H1 (cell line): ENCODE measurements around the gene MRTFA. TPM values are rescaled to one million over a fixed set of nuclear protein-coding genes. Genes with fewer than 3 reads are reported as not detected.

Source experiments
- ASH2L ChIP-seq: fragments of 200-600, 300-600 bp; sonication (generic); IDR thresholded peaks from one replicate; pipeline ENCODE4 v1.7.1; 2017; ENCODE audit warnings: low read length
- ATF2 ChIP-seq: IDR thresholded peaks from 2 replicates; pipeline ENCODE4 v1.6.1; 2012; ENCODE audit warnings: low read length, inconsistent platforms
- E2F6 ChIP-seq: IDR thresholded peaks from 2 replicates; pipeline ENCODE4 v1.6.1; 2012; ENCODE audit warnings: inconsistent platforms
- MAFK ChIP-seq: IDR thresholded peaks from 2 replicates; pipeline ENCODE4 v1.6.1; 2012; ENCODE audit warnings: low read depth, mild to moderate bottlenecking, improper control_type of control experiment, low read length
- SIX5 ChIP-seq: IDR thresholded peaks from 2 replicates; pipeline ENCODE4 v1.6.1; 2011; ENCODE audit warnings: mild to moderate bottlenecking, low read depth, low read length
- SP1 ChIP-seq: IDR thresholded peaks from 2 replicates; pipeline ENCODE4 v1.6.1; 2011; ENCODE audit warnings: low read depth, low read length
- TCF12 ChIP-seq: IDR thresholded peaks from 2 replicates; pipeline ENCODE4 v1.6.1; 2011; ENCODE audit warnings: low read depth, mild to moderate bottlenecking, low read length
- polyA plus RNA-seq, 7 experiments: library from polyadenylated mRNA; depleted of rRNA in 3 of 7; stranded (reverse) in 5 of 7; unstranded in 2 of 7; fragments of >200 nt in 5 of 7; fragments of 200-250 nt in 2 of 7; gene quantifications; 1 replicate in 5 of 7; 2 replicates in 1 of 7; 4 replicates in 1 of 7; pipeline versions ENCODE4 v1.2.1 to v1.2.3, GENCODE V29; 2011 to 2013; ENCODE audit warnings: missing spikeins in 2 of 7, mixed read lengths in 2 of 7
- total RNA-seq: library from RNA; stranded (reverse); fragmentation: NEBNext Ultra II Directional; extraction: Animal tissue kit (Norgen Biotek cat#: 25700); gene quantifications from 2 replicates; pipeline ENCODE4 v1.2.1, GENCODE V29; 2021

Gene MRTFA
- total and polyA plus RNA-seq, 2 of the 8 experiments (the other 6 are each of a cell fraction or from before 2014, with no cell fraction given), result 5.4 to 37.9 TPM

DNA sequence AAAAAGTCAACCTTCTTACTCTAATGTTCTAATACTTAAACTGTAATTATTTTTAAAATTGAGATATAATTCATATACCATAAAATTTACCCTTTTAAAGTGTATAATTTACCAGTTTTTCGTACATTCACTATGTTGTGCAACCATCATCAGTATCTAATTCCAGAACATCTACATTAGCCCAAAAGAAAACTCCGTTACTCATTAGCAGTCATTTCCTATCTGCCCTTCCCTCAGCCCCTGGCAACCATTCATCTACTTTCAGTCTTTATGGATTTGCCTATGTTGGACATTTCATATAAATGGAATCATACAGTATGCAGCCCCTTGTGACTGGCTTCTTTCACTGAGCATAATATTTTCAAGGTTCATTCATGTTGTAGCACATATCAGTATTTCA is 243.9 kb downstream of the MRTFA start (continued):
- TF ChIP-seq E2F6, result no peak
- no peak for TF ChIP-seq MAFK
- no peak for TF ChIP-seq SIX5
- no peak for TF ChIP-seq ATF2
- TF ChIP-seq SP1, result no peak
- TF ChIP-seq TCF12, result no peak
- TF ChIP-seq ASH2L, result no peak
